Loucy (cell line): Measurements from ENCODE around the gene RBMS3.

Experiments
- EZH2phosphoT487 ChIP-seq: fragments of 200-600 bp; IDR thresholded peaks from 2 replicates; pipeline ENCODE4 v1.6.1; 2018; ENCODE audit warnings: antibody characterized with exemption, mild to moderate bottlenecking, moderate library complexity, borderline replicate concordance
- TF ChIP-seq, protein P1 (sequence below): fragments of 200-600 bp; sonication (generic); conservative IDR thresholded peaks from 2 replicates; pipeline ENCODE4 v1.5.1; 2014; ENCODE audit warnings: mild to moderate bottlenecking, antibody characterized with exemption, low read length

DNA sequence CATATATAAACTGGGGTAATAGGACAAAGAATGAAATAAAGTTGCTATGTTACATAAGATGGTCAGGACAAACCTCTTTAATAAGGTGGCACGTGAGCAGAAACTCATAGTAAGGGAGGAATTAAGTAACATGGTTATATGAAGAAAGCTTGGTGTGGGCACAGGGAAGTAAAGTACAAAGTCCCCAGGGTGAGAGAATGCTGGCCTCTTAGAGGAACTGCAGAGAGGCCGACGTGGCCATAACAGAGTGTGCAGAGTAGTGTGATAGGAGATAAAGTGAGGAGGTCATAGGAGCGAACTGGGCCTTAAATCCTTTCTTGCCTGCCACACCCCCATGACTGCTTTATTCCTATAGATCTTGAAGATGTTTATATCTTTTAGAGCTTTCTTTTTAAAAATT lies 17.4 kb upstream of the RBMS3 start:
- TF ChIP-seq, protein P1, sequence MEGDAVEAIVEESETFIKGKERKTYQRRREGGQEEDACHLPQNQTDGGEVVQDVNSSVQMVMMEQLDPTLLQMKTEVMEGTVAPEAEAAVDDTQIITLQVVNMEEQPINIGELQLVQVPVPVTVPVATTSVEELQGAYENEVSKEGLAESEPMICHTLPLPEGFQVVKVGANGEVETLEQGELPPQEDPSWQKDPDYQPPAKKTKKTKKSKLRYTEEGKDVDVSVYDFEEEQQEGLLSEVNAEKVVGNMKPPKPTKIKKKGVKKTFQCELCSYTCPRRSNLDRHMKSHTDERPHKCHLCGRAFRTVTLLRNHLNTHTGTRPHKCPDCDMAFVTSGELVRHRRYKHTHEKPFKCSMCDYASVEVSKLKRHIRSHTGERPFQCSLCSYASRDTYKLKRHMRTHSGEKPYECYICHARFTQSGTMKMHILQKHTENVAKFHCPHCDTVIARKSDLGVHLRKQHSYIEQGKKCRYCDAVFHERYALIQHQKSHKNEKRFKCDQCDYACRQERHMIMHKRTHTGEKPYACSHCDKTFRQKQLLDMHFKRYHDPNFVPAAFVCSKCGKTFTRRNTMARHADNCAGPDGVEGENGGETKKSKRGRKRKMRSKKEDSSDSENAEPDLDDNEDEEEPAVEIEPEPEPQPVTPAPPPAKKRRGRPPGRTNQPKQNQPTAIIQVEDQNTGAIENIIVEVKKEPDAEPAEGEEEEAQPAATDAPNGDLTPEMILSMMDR: no peak
- TF ChIP-seq EZH2phosphoT487: no peak
